ENCODE data around the gene TRUB2.

- TF ChIP-seq EZH2 (conservative IDR thresholded peaks at IDR 0.05; ENCODE audit: low read depth, low read length) (no peak), ZZZ3 (CRISPR knock-in tag; IDR thresholded peaks at IDR 0.05; ENCODE audit: borderline replicate concordance) (no peak), ADNP (CRISPR knock-in tag; IDR thresholded peaks at IDR 0.05) (no peak), PCBP2 (optimal IDR thresholded peaks at IDR 0.05; ENCODE audit: low read depth, low read length, poor library complexity, severe bottlenecking) (no peak), KLF11 (CRISPR knock-in tag; IDR thresholded peaks at IDR 0.05) (no peak), HNRNPLL (IDR thresholded peaks at IDR 0.05; ENCODE audit: low read depth, low read length, poor library complexity, severe bottlenecking) (no peak)
These were observed 64.3 kb downstream of the TRUB2 start for GRCh38 chr9:128257907-128258306.
